HUES48 (cell line): ENCODE measurements around the gene ZCWPW1.
"Not testable (repeated sequence)": the region's sequence is repeated elsewhere in the genome, so short reads cannot be mapped to it uniquely, and the experiment has no call there.

Experiments used
- H3K27ac ChIP-seq: one replicate; pipeline ENCODE4 v1.7.0; 2013; ENCODE audit warnings: low read depth, low read length, inconsistent platforms
- H3K27me3 ChIP-seq: 2 replicates; pipeline ENCODE4 v1.6.1; 2013; ENCODE audit warnings: mild to moderate bottlenecking, low read length; ENCODE audit not compliant: control insufficient read depth, insufficient read depth
- H3K36me3 ChIP-seq: 2 replicates; pipeline ENCODE4 v1.6.1; 2013; ENCODE audit warnings: low read length; ENCODE audit not compliant: control insufficient read depth, insufficient read depth
- H3K4me1 ChIP-seq: 2 replicates; pipeline ENCODE4 v1.6.1; 2013; ENCODE audit warnings: mild to moderate bottlenecking, low read length; ENCODE audit not compliant: control insufficient read depth, insufficient read depth
- H3K4me3 ChIP-seq: 2 replicates; pipeline ENCODE4 v1.5.1; 2013; ENCODE audit warnings: mild to moderate bottlenecking, low read depth, low read length
- H3K9ac ChIP-seq: 2 replicates; pipeline ENCODE4 v1.6.1; 2013; ENCODE audit warnings: mild to moderate bottlenecking, low read depth, low read length, moderate library complexity
- H3K9me3 ChIP-seq: 2 replicates; pipeline ENCODE4 v1.6.1; 2013; ENCODE audit warnings: low read length; ENCODE audit not compliant: control insufficient read depth, insufficient read depth

ZCWPW1 gene

GRCh38 chr7:100380196-100380595 lies 48.3 kb downstream of the ZCWPW1 start:
- Histone ChIP-seq H3K9ac (no peak overlapping the region), H3K27ac (no peak overlapping the region), H3K27me3 (no peaks in the 10 kb centered on the region), H3K9me3 (no peaks in the 10 kb centered on the region), H3K4me1 (no peaks in the 10 kb centered on the region), H3K36me3 (no peaks in the 10 kb centered on the region), H3K4me3 (no peak overlapping the region)

- H3K9me3 ChIP-seq, result no peaks in the 10 kb centered on the region
- no peak overlapping the region for H3K9ac ChIP-seq
- no peak overlapping the region for H3K4me3 ChIP-seq
- no peaks in the 10 kb centered on the region for H3K27me3 ChIP-seq
- H3K36me3 ChIP-seq, result no peaks in the 10 kb centered on the region
- H3K27ac ChIP-seq, result no peak overlapping the region
- peaks cover 3% of the 10 kb centered on the region; the same call in 1 of the 2 replicates for H3K4me1 ChIP-seq
Measured at GRCh38 chr7:100378114-100378755, 50.3 kb downstream of the ZCWPW1 start.

- Histone ChIP-seq H3K27me3 (no peaks in the 10 kb centered on the region), H3K4me3 (no peak overlapping the region), H3K9me3 (no peaks in the 10 kb centered on the region), H3K27ac (no peak overlapping the region), H3K36me3 (no peaks in the 10 kb centered on the region), H3K9ac (no peak overlapping the region), H3K4me1 (peaks cover 4% of the 10 kb centered on the region; the same call in 1 of the 2 replicates)
Measured at GRCh38 chr7:100376066-100376465, 52.4 kb downstream of the ZCWPW1 start.

GRCh38 chr7:100374601-100375000 lies 53.9 kb downstream of the ZCWPW1 start:
- H3K4me3 ChIP-seq, result no peak overlapping the region
- no peak overlapping the region for H3K27ac ChIP-seq
- H3K27me3 ChIP-seq, result no peaks in the 10 kb centered on the region
- H3K9me3 ChIP-seq, result no peaks in the 10 kb centered on the region
- H3K36me3 ChIP-seq, result no peaks in the 10 kb centered on the region
- peaks cover 12% of the 10 kb centered on the region for H3K4me1 ChIP-seq
- H3K9ac ChIP-seq, result no peak overlapping the region

- H3K36me3 ChIP-seq, H3K27ac ChIP-seq, H3K27me3 ChIP-seq, H3K9ac ChIP-seq, H3K9me3 ChIP-seq, H3K4me3 ChIP-seq: not testable (repeated sequence)
- H3K4me1 ChIP-seq, result peaks cover 12% of the 10 kb centered on the region
Measured at GRCh38 chr7:100373870-100374598, 54.5 kb downstream of the ZCWPW1 start.

GRCh38 chr7:100373261-100373831 lies 55.2 kb downstream of the ZCWPW1 start, which contains the start of gene PILRA:
PILRA (plus strand) TSS chr7:100373487; CDS start chr7:100373657, 170 bp downstream.
- peaks cover 4% of the 10 kb centered on the region; the same call in 1 of the 2 replicates for H3K36me3 ChIP-seq
- peaks cover 12% of the 10 kb centered on the region for H3K4me1 ChIP-seq
- H3K9ac ChIP-seq, result no peak within 1 kb of the TSS
- H3K27ac ChIP-seq, result no peak within 1 kb of the TSS
- no peak within 1 kb of the TSS for H3K4me3 ChIP-seq
- no peaks in the 10 kb centered on the region for H3K27me3 ChIP-seq
- H3K9me3 ChIP-seq, result no peaks in the 10 kb centered on the region

GRCh38 chr7:100372694-100373093 lies 55.8 kb downstream of the ZCWPW1 start:
- Histone ChIP-seq H3K27me3 (no peaks in the 10 kb centered on the region), H3K9me3 (no peaks in the 10 kb centered on the region), H3K27ac (no peak overlapping the region), H3K36me3 (peaks cover 6% of the 10 kb centered on the region; the same call in 1 of the 2 replicates), H3K4me3 (no peak overlapping the region), H3K9ac (no peak overlapping the region), H3K4me1 (peaks cover 12% of the 10 kb centered on the region)

- peaks cover 6% of the 10 kb centered on the region; the same call in 1 of the 2 replicates for H3K36me3 ChIP-seq
- no peak overlapping the region for H3K9ac ChIP-seq
- H3K27me3 ChIP-seq, result no peaks in the 10 kb centered on the region
- peaks cover 12% of the 10 kb centered on the region for H3K4me1 ChIP-seq
- no peak overlapping the region for H3K4me3 ChIP-seq
- no peak overlapping the region for H3K27ac ChIP-seq
- no peaks in the 10 kb centered on the region for H3K9me3 ChIP-seq
Measured at GRCh38 chr7:100372256-100372655, 56.2 kb downstream of the ZCWPW1 start.

- Histone ChIP-seq H3K27ac (no peak overlapping the region), H3K9me3 (no peaks in the 10 kb centered on the region), H3K36me3 (peaks cover 6% of the 10 kb centered on the region; the same call in 1 of the 2 replicates), H3K4me1 (peaks cover 12% of the 10 kb centered on the region), H3K4me3 (no peak overlapping the region), H3K9ac (no peak overlapping the region), H3K27me3 (no peaks in the 10 kb centered on the region)
Measured at GRCh38 chr7:100371561-100372171, 56.8 kb downstream of the ZCWPW1 start.

GRCh38 chr7:100370746-100371145 lies 57.8 kb downstream of the ZCWPW1 start:
- H3K36me3 ChIP-seq, result peaks cover 6% of the 10 kb centered on the region; the same call in 1 of the 2 replicates
- H3K4me3 ChIP-seq, result no peak overlapping the region
- H3K27ac ChIP-seq, result peak overlapping the region; percentile 52
- H3K27me3 ChIP-seq, result no peaks in the 10 kb centered on the region
- H3K9me3 ChIP-seq, result no peaks in the 10 kb centered on the region
- H3K4me1 ChIP-seq, result peaks cover 12% of the 10 kb centered on the region
- no peak overlapping the region for H3K9ac ChIP-seq
